ENCODE data around the gene KCP.

The KCP gene

GRCh38 chr7:128906766-128907559, 3.5 kb downstream of the KCP start:
- DNase-seq (ENCODE audit: low spot score) = no peak

GRCh38 chr7:128906001-128906765, 4.3 kb downstream of the KCP start:
- no peak for DNase-seq (ENCODE audit: low spot score)

- DNase-seq (ENCODE audit: low spot score) = peak; percentile 78
These were observed 5.9 kb downstream of the KCP start for GRCh38 chr7:128904381-128905197.

- no peak for DNase-seq (ENCODE audit: low spot score)
These were observed 6.7 kb downstream of the KCP start for GRCh38 chr7:128903621-128904361.

- DNase-seq (ENCODE audit: low spot score) = no peak
These were observed 7.5 kb downstream of the KCP start for GRCh38 chr7:128902761-128903585.

GRCh38 chr7:128900237-128900636, 10.3 kb downstream of the KCP start:
- DNase-seq (ENCODE audit: low spot score) = no peak

- DNase-seq (ENCODE audit: low spot score) = no peak
These were observed 11.1 kb downstream of the KCP start for GRCh38 chr7:128899392-128899791.

- DNase-seq (ENCODE audit: low spot score) = no peak
These were observed 15.2 kb downstream of the KCP start for GRCh38 chr7:128895320-128895719.

GRCh38 chr7:128894101-128894440, 16.4 kb downstream of the KCP start:
- DNase-seq (ENCODE audit: low spot score) = no peak

- no peak for DNase-seq (ENCODE audit: low spot score)
These were observed 17.0 kb downstream of the KCP start for GRCh38 chr7:128893251-128894100.

- DNase-seq (ENCODE audit: low spot score) = no peak
These were observed 17.8 kb downstream of the KCP start for GRCh38 chr7:128892521-128893250.

- no peak for DNase-seq (ENCODE audit: low spot score)
These were observed 18.6 kb downstream of the KCP start for GRCh38 chr7:128891942-128892269.

GRCh38 chr7:128891110-128891941, 19.2 kb downstream of the KCP start:
- no peak for DNase-seq (ENCODE audit: low spot score)

- DNase-seq (ENCODE audit: low spot score) = no peak
These were observed 20.0 kb downstream of the KCP start for GRCh38 chr7:128890306-128891109.

- no peak for DNase-seq (ENCODE audit: low spot score)
These were observed 21.4 kb downstream of the KCP start for GRCh38 chr7:128889121-128889520.

GRCh38 chr7:128888756-128889095, 21.8 kb downstream of the KCP start:
- DNase-seq (ENCODE audit: low spot score) = no peak

- no peak for DNase-seq (ENCODE audit: low spot score)
These were observed 22.3 kb downstream of the KCP start for GRCh38 chr7:128888039-128888755.

All from AG08396 (cell line).